GM18498 (cell line): ENCODE measurements around the gene SUMF1.
A peak's percentile ranks its signal among the peaks of the same experiment; 100 is the strongest.

Experiments used
- ATAC-seq: cut with Tn5 transposase; IDR thresholded peaks from one replicate; pipeline ENCODE4 v1.9.1; 2021; ENCODE audit warnings: mild to moderate bottlenecking, moderate library complexity; ENCODE audit not compliant: unreplicated experiment

Gene SUMF1

DNA sequence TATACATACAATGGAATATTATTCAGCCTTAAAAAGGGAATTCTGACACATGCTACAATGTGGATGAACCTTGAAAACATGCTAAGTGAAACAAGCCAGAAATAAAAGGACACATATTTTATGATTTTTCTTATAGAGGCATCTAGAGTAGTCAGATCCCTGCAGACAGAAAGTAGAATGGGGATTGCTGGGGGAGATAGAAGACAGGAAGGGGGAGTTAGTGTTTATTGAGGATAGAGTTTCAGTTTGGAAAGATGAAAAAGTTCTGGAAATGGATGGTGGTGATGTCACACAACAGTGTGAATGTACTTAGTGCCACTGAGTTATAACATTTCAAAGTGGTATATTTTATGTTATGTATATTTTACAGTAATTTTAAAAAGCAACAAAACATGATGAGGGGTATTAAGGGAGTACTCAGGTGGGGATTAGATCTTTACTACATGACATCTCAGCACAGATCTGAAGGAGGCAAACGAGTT is 30.8 kb upstream of the SUMF1 start:
- no peak for ATAC-seq

DNA sequence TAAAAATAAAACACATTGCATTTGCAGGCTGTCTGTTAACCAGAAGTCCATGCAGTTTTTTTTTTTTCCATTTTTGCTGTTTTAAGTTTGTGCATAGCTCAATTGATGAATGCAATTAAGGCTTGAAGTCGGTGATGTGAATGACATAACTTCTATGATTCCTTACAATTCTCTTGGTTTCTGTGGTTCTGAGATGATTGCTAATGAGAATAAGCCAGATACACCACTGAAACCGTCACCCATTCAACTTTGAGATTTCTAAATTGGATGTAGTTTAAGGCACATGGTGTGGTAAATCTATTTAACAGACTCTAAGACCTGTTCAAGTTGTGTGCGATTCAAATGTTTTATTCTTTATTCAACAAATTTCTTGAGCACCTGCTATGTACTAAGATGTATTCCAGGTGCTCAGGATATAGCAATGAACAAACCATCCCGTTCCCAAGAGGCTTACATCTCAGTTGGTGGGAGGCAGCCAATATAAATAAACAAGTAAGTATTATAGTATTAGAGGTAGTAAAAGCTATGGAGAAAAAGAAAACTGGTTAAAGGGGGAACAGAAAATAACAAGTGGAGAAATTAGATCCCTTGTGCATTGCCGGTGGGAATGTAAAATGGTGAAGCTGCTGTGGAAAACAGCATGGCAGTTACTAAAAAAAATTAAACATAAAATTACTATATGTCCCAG is 30.1 kb upstream of the SUMF1 start:
- no peak for ATAC-seq

DNA sequence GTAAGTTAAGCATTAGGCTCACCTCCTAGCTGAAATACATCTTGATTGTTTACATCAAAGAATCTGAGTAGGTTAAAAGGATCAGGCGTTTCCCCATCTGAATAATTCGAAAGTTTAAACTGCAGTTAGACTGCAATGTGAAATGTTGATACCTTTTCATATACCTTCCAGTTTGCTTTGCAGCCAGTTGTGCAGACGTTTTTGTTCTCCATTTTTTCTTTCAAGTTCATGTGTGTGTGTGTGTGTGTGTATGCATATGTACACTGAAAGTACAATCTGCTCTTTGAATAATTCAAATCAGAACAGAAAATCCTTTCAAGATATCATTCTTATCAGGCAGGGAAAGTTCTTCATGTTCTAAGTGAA is 29.0 kb upstream of the SUMF1 start:
- no peak for ATAC-seq

DNA sequence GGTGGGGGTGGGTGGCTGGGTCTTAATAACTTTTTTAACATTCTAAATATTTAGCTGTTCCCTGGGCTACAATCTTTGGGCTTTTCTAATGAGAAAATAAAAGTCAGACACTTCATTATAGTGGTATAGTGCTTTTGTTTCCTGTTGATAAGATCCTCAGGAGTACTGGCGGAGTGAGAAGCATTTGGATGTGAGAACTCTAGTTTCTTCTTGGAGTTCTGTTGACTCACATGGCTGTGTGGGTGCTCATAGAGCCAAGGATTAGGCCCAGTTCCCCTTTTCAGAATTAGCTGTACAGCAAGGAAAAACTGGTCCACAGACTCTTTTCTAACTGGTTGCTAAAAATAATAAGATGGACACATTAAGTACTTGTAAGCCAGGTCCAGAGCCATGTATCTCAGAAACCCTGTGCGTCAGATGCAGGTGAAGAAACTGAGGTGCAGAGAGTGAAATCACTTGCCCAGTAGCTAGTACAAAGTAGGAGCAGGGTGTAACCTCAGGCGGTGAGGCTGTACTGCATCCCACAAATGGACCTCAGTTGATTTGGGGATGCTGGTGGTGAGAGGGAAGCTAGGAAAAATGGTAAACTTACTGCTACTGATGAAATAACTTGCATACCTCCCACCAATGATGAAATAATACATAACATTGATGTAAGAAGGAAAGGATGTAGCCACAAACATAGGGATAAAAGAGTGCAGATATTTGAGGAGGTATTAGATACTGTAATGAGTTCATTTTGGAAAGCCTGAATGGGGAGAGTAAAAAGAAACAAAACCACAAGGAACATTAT is 28.4 kb upstream of the SUMF1 start:
- ATAC-seq = no peak

DNA sequence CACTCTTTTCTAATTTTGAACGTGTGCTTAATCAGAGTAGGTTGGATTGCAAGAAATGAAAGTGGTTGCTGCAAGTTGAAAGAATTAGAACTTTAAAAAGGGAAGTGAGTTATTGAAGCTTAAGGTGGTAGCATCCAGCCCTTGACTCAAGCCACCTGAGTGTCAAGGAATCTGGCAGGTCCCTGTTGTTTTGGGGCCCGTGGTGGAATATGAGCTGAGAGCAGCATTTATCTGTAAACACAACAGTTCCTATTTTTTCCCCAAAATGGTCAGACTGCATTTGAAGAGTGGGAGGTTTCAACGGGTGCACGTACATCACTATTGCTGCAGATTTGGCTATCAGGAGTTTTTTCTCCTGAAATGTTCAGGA is 27.8 kb upstream of the SUMF1 start:
- peak; percentile 21 for ATAC-seq

DNA sequence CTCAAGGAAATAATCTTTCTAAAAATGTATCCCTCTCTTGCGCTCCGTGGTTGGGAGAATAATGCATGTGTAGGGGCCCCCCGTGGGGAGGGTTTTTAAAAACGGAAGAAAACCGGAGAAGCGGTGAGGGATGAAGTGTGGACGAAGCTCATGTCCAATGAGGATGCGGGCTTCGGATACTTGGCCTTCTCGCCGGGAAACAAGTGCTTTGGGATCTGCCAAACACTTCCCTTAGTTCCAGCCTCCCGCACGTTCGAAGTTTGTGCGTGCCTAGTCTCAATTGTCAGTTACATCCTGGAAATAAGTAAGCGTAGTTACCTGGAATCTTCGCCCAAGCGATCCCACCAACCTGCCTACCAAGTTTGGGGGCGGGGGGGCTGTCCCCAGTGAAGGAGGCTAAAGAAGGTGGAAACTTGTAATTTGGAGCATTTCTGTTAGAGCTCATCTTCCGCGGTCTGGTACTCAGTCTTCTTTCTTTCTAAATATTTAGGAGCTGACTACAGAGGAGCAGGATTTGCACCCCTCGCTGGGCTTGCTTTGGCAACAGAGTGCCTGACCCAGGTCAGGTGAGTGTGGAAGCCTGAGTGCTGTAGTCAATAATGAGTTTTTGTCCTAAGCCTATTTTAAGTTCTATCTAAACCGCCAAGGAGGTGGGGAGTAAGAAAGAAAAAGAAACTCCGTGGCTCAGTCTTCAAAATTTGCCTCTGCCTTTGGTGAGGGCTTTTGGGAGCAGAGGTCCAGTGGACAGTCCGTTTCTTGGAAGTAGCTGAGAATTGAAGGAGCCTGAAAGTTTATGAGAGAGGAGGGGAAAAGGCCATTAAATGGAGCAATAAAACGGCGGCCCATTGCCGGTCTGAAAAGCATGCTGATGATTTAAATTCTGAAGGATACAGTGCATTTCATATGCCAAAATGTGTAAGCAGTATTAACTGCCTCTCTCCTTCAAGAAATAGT is 27.1 kb upstream of the SUMF1 start:
- ATAC-seq = no peak

DNA sequence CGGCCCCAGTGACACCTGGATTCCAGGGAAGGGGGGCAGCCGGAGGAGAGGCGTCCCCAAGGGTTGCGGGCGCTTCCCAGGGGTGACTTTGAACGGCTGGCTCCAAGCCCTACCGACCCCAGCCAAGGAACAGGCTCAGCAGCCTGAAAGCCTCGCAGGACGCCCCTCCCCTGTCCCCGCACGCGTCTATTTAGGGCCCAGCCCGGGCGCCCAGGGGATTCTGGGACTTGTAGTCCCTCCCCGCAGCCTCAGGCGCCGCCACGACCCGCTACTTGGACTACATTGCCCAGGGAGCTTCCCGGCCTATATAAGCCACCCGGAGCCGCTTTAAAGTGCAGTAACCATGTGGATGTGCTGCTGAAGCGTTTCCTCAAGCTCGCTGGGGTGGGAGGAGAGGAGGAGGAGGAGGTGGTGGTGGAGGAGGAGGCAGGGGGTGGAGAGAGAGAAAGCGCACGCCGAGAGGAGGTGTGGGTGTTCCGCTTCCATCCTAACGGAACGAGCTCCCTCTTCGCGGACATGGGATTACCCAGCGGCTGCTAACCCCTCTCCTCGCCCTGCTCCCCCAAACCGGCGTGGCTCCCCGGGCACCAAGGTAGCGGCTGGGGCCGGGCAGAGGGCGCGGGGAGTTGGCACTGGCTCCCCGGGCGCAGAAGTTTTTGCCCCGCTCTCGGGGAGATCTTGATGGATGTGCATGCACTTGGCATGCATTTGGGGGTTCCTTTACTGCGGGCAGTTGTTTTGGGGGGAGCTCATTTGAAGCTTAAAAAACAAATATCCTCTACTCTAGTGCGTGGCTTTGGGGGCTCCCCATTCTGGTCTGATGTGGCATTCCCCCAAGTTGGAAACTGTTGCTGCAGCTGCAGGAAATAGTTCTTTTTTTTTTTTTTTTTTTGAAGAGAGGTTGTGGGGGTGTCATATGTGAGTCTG is 26.2 kb upstream of the SUMF1 start, which contains the start of gene ITPR1:
Gene ITPR1, plus strand, starts transcription at position 335 of the 927 bp plus-strand sequence. CDS start 23,144 bp downstream, outside the sequence.
- peak; percentile 92 for ATAC-seq

DNA sequence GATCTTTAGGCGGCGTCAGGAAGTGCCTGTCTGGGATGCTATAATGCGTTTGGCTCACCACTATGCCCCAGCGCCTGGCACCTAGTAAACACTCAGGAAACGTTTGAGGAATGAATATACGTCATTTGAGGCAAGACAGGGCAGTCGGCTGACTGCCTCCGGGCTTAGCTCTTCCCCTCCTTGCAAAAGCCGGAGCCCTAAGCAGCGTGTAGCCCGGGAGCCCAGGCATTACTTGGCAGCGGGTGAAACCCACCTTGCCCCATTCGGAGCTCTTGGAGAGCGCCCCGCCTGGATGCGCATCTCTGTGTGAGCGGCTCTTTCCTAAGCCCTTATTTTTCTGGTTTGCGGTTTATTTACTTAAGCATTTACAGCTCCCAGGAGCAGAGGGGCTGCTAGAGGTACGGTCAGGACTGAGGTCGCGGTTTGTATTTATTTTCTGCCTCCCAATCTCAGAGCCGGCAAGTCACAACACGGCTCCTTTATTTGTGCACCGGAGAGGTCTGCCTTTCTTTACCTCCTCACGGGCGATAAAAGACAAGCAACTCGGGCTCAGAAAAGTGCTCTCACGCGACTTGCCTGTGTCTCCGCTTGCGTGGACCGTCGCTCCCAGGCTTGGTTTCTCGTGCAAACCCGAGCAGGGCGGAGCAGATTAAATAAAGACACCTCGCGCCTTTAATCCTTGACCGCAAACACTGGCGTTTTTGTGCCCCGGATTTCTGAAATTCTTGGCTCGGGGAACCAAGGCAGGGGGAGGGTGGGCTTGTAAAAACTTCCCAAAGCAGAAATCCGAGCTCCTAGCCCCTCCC is 25.3 kb upstream of the SUMF1 start:
- peak; percentile 15 for ATAC-seq

DNA sequence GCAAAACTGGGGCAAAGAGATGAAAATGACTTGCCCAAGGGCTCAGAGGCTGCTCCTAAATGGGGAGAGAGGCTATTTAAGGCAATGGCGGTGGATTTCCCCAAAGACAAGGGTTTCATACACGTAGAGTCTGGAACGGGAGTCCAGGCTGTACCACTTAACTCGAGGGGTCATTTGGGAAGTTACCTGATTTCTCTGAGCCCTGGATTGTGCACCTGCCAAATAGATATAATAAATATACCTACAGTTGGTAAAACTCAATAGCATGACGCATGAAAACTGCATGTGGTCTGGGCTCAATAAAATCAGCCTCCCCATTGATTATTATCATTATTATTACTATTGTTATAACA is 24.8 kb upstream of the SUMF1 start:
- no peak for ATAC-seq

DNA sequence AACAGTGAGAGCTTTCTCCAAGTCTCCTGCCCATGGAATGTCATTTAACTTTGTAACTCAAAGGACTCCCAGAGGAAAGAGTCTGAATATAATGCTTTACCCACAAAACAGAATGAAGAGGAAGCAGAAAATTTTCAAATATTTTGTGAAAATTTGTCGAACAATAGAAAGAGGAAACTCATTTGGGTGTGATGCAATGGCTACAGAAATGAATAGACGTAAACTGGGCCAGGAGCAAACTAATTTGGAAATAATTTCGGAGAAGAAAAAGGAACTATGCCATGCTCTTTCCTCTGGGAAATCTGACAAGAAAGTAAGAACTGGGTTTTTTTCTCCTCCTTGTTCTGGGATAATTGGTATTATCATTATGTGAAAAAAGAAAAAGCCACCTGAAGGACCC is 11.2 kb upstream of the SUMF1 start:
- ATAC-seq = no peak

DNA sequence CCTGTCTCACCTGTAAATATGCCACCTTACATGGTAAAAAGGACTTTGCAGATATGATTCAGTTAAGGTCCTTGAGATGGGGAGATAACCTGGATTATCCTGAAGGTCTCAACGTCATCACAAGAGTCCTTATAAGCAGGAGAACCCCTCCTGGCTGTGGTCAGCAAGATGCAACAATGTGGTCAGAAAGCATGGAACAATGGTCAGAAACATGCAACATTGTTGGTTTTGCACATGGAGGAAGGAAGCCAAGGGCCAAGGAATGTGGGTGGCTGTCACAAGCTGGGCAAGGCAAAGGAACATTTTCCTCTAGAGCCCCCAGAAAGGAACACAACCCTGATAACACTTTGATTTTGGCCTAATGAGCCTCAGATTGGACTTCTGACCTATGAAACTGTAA is 9.4 kb upstream of the SUMF1 start:
- ATAC-seq = no peak

DNA sequence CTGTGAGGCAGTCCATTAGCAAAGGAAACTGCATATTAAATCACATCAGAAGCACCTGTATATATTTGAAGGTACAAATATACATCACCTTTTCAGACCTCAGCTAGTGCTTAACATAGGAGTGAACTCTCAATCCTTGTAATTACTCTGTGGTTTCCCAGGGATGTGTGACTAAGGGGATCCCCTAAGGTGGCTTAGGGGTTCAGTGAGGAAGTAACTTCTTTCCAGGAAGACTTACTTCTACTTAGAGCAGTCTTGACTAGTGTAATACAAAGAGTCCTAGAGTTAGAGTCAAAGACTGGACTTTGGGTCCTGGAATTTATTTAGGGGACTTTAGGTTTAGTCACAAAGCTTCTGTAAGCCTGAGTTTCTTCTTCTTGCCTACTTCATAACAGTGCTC is 8.7 kb upstream of the SUMF1 start:
- ATAC-seq = no peak

DNA sequence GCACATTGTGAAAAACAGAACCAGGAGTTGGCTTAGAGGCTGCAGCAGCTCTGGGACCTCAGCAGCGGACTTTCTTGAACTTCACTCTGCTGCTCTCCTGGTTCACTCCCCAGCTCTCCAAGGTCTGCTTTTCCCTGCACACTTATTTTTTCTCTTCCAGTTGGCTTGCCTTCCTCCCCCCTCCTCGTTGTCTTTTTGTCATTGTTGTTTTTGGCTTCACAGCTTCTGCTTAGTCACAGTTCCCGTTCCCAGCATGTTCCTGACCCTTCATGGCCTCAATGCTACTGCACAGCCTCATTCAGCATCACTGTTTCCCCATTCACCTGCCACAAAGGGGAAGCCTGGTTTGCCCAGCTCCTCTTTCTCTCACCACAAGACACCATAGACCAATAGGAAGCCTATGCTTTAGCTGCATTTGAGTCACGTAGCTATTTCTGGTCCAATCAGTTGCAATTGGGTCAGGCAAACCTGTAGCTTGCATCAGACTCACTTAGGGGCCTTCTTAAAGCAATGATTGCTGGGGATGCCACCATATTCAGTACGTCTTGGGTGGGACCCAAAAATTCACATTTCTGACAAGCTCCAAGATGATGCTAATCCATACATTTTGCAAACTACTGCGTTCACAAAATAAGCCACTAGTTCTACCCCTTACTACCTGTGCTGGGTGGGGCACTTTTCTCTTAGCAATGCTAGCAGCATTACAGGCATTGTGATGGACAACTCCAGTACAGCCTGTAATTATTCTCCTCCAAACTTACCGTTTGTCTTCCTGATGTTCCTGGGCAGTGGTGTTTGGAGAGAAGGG is 7.8 kb upstream of the SUMF1 start:
- peak; percentile 50 for ATAC-seq

DNA sequence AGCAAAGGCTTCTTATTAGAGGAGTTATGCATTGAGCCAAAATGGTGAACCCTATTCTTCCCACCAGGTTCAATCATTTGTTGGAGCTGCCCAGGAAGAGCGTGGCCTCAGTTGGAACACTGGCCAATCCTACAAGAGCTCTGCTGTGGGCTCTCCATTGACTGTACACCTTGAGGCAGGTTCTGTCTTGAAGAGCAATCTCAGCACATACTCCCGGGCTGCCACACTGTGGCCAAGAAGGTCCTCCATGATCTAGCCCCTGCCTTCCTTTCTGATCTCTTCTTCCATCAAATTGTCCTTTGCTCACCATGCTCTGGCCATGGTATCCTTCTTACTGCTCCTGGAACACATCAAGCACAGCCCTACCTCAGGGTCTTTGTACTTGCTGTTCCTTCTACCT is 5.7 kb upstream of the SUMF1 start:
- no peak for ATAC-seq

DNA sequence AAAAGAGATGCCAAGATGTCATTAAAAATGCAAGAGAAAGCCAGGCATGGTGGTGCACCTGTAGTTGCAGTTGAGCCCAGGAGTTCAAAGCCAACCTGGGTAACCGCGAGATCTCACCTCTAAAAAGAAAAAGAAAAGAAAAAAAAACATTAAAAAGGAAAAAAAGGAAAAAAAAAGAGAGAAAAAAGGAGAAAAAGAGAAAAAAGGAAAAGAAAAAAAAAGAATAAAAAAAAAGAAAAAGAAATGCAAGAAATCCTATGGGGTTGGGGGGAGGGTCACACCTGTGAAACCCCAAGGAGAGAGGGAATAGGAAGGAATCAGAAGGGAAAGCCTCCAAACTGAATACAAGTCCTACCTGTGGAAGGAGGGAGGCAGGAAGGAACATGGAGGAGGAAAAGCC is 5.2 kb upstream of the SUMF1 start:
- ATAC-seq = no peak

DNA sequence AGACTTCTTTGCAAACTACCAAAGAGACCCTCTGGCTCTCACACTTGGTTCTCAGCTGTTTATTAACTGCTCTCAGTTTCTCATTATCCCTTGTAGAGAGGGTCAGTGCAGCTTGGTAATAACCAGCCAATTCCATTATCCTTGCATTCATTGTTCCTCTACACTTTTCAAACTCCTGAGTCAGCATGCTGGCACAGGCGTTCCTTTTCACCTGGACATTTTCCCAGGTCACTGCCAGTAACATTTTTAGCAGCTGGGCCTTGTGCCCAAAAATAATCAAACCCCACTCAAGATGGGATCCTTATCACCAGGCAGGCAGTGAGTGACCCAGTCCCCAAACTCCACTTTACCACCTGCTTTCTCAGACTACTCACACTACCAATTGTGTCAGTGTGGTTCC is 4.8 kb upstream of the SUMF1 start:
- ATAC-seq = no peak

DNA sequence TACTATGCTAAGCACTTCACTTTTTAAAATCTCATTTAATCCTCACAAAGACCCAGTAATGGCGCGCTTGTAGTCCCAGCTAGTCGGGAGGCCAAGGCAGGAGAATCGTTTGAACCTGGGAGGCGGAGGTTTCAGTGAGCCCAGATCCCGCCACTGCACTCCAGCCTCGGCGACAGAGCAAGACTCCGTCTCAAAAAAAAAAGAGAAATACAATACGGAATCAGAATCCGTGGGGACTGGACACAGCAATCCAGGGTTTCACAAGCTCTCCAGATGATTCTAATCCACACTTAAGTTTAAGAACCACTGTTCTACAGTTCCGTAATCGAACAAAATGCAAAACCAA is 426 bp upstream of the SUMF1 start:
- ATAC-seq = no peak

DNA sequence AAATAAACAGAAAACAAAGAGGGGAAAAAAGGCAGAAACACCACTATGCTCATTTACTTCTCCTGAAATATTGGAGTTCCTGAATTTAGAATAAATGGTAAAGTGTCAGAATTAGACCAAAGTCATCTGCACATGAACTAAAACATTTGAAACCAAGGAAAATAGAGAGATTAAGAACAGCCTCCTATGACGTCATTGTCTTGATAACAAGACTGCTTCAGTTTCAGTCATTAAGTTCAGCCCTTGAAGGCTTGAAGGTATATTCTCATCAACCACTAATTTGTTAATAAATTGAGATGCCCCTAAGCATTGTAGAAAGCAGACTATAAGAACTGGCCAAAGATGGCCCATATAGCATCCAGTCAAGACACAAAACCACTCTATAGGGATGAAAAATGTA is 2.5 kb downstream of the SUMF1 start:
- no peak for ATAC-seq
